SJCRH30 (cell line): ENCODE measurements around the gene HIPK3. TPM values are rescaled to one million over a fixed set of nuclear protein-coding genes. Genes with fewer than 3 reads are reported as not detected.
"Not testable (repeated sequence)": the region's sequence is repeated elsewhere in the genome, so short reads cannot be mapped to it uniquely, and the experiment has no call there.

Source experiments
- DNase-seq, 2 experiments: peaks; one replicate each; pipeline ENCODE4 v3.0.0-alpha.2; 2015 to 2020
- H3K27ac ChIP-seq: fragments of 250-450 bp; sonication (Bioruptor Pico); 2 replicates; pipeline ENCODE4 v1.5.1; 2020; ENCODE audit warnings: mild to moderate bottlenecking, moderate library complexity
- H3K27me3 ChIP-seq: fragments of 250-450 bp; sonication (Bioruptor Pico); 2 replicates; pipeline ENCODE4 v1.5.1; 2020; ENCODE audit warnings: mild to moderate bottlenecking, moderate library complexity
- H3K36me3 ChIP-seq: fragments of 250-450 bp; sonication (Bioruptor Pico); 2 replicates; pipeline ENCODE4 v1.5.1; 2020; ENCODE audit warnings: mild to moderate bottlenecking, moderate library complexity
- H3K4me1 ChIP-seq: fragments of 250-450 bp; sonication (Bioruptor Pico); 2 replicates; pipeline ENCODE4 v1.5.1; 2020; ENCODE audit warnings: mild to moderate bottlenecking, moderate library complexity
- H3K4me3 ChIP-seq: fragments of 250-450 bp; sonication (Bioruptor Pico); 2 replicates; pipeline ENCODE4 v1.5.1; 2020; ENCODE audit warnings: mild to moderate bottlenecking, moderate library complexity
- H3K9me3 ChIP-seq: fragments of 250-450 bp; sonication (Bioruptor Pico); replicated peaks from 2 replicates; pipeline ENCODE4 v1.5.1; 2020; ENCODE audit warnings: mild to moderate bottlenecking, moderate library complexity
- total RNA-seq: library from RNA; depleted of rRNA; stranded (reverse); fragments of >200 nt; shearing (Covaris generic); gene quantifications from 2 replicates; pipeline ENCODE4 v1.2.3, GENCODE V29; 2014

HIPK3 gene
- total RNA-seq, 1 experiment from 2014 or later, result 51.7 TPM

DNA sequence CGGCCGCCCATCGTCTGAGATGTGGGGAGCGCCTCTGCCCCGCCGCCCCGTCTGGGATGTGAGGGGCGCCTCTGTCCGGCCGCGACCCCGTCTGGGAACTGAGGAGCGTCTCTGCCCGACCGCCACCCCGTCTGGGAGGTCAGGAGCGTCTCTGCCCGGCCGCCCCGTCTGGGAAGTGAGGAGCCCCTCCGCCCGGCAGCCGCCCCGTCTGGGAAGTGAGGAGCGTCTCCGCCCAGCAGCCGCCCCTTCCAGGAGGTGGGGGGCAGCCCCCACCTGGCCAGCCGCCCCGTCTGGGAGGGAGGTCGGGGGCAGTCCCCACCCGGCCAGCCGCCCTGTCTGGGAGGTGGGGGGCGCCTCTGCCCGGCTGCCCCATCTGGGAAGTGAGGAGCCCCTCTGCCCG, 13.5 kb upstream of the HIPK3 start:
- H3K27me3 ChIP-seq, H3K27ac ChIP-seq, H3K4me3 ChIP-seq, H3K4me1 ChIP-seq, H3K9me3 ChIP-seq, H3K36me3 ChIP-seq, DNase-seq: not testable (repeated sequence)

DNA sequence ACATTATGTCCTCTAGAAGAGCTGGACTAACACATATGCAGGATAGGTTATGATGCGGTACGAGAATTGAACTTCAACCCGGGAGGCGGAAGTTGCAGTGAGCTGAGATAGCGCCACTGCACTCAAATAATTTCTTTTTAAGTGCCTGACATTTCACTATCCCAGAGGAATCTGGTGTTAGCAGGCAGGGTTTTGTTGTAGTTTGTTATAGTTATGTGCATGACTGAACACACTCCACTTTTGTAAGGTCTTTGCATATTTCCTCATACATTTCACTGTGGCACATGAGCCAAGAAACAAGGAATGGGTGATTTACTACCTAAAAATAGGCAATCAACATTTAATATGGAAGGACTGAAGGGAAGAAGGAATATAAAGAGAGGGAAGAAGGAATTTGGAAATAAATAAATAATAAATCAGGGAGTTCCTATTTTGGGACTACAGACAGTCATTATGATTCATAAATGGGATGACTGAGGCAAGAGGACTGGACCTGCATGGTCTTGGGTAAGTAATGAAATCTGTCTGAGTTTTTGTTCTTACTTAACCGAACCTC, 8.7 kb upstream of the HIPK3 start:
- Histone ChIP-seq H3K9me3 (no peaks in the 10 kb centered on the region), H3K4me1 (no peaks in the 10 kb centered on the region), H3K36me3 (no peaks in the 10 kb centered on the region), H3K27ac (no peak overlapping the region), H3K4me3 (no peak overlapping the region), H3K27me3 (no peaks in the 10 kb centered on the region)
- no peak for DNase-seq

DNA sequence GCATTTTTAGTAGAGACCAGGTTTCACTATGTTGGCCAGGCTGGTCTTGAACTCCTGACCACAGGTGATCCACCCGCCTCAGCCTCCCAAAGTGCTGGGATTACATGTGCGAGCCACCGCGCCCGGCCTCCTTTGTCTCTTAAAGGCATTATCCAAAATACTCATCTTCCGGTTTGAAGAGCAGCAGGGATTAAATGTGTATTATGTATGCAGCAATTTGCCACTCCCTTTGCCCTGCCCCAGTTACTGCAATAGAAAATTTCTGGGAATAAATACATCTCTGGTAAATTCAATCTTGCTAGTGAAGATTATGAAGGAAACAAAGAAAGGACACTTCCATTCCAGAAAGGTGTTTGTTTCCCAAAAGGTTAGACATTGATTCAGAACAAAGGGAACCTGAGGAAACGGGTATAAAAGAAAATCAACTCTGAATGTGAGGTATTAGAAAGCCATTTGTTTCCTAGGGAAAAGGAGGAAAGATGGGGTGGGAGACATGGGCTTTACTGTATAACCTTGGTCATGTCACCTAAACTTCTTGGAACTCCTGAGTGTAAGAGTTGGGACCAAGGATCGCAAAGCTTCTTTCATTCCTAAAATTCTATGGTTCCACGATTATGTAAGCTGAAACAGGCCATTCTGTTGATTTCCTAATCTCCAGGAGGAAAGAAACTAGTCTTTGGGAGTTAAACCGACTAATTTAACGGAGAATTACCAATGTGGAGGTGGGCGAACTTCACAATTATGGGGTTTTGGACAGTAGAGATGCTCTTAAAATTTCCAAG, 959 bp upstream of the HIPK3 start:
- Histone ChIP-seq H3K36me3 (no peaks in the 10 kb centered on the region), H3K4me3 (peak overlapping the region; percentile 98), H3K9me3 (no peaks in the 10 kb centered on the region), H3K27ac (peak overlapping the region; percentile 98), H3K27me3 (no peaks in the 10 kb centered on the region), H3K4me1 (peaks cover 4% of the 10 kb centered on the region; the same call in 1 of the 2 replicates)
- peak; percentile 34 to 56 for DNase-seq

DNA sequence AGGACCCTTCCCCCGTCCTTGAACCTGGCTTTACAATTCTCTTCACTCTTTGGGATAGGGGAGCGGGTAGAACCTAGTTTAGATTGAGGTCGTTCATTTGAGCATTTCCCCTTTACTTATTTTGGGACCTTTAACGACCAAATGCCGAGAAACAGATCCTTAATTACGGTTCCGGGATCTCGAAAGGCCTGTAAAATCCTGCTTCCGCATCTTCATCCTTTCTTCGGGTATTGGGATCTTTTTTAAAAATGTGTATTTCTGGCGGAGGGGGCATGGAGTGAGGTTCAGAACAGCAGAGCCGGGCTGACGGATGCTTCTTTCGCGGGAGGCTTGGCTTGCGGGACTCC, 395 bp upstream of the HIPK3 start:
- H3K9me3 ChIP-seq, result no peaks in the 10 kb centered on the region
- no peaks in the 10 kb centered on the region for H3K27me3 ChIP-seq
- DNase-seq, result no peak
- peaks cover 4% of the 10 kb centered on the region; the same call in 1 of the 2 replicates for H3K4me1 ChIP-seq
- H3K4me3 ChIP-seq, result peak overlapping the region; percentile 98
- no peaks in the 10 kb centered on the region for H3K36me3 ChIP-seq
- peak overlapping the region; percentile 98 for H3K27ac ChIP-seq

DNA sequence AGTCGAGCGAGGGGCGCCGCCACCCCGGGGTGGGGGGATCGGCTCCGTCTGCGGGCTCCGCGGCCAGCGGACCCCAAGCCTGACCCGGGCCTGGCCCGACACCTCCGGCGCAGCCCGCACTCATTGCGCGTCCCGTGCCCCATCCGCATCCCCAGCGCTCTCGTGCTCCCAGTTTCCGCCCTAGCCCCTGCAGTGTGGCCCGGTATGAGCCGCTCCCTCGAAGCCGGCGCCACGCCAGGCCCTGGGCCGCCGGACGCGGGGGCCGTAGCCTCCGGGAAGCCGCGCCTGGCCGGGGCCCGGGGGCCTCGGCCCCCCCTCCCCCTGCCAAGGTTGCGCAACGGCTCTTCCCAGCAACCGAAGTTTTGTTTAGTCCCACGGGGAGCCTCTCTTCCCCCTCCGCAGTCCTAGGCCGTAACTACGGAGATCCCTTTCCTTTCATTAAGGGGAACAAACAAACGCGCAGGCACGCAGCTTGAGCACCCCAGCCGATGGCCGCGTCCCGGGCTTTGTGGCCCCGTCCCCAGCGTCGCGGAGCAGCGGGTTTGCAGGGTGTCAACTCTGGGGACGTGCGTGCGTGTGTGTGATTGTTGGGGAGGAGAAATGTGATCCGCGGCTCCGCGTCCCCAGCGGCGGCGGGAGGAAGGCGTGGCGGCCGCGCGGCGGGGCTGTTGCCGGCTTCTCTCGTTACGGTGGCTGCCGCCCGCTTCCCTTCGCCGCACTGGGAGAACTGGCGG, 883 bp downstream of the HIPK3 start:
- H3K4me3 ChIP-seq, result peak overlapping the region; percentile 98
- DNase-seq, result peak; percentile 79 to 86
- peak overlapping the region; percentile 98 for H3K27ac ChIP-seq
- H3K27me3 ChIP-seq, result no peaks in the 10 kb centered on the region
- no peaks in the 10 kb centered on the region for H3K9me3 ChIP-seq
- H3K36me3 ChIP-seq, result no peaks in the 10 kb centered on the region
- peaks cover 8% of the 10 kb centered on the region for H3K4me1 ChIP-seq

DNA sequence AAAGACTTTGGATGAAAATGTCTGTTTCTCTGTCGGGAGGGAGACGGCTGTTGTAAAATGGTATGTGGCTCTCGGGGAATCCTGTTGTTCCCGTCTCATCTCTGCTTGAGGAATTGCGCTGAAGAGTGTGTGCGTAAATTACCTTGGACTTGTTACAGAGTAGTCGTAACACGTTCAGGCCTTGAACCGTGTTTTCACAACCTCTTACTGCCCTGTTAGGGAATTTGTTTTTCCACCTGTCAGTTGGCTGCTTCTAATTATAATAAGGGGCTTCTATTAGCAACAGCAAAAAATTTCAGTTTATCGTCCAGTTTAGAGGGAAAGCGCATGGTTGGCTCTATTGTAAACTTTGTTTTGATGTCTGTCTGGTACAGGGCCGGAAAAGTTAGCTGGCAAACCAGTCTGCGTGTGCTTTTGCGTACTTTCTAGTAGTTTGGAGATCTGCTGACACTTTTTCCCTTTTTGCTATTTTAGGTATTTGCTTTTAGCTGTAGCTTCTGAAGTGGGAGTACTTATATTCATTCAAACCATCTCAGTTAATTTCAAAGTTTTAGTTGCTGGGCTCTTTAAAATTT, 1.5 kb downstream of the HIPK3 start:
- Histone ChIP-seq H3K4me1 (peaks cover 8% of the 10 kb centered on the region), H3K27ac (peak overlapping the region; percentile 98), H3K9me3 (no peaks in the 10 kb centered on the region), H3K27me3 (no peaks in the 10 kb centered on the region), H3K36me3 (no peaks in the 10 kb centered on the region), H3K4me3 (peak overlapping the region; percentile 98)
- no peak for DNase-seq

DNA sequence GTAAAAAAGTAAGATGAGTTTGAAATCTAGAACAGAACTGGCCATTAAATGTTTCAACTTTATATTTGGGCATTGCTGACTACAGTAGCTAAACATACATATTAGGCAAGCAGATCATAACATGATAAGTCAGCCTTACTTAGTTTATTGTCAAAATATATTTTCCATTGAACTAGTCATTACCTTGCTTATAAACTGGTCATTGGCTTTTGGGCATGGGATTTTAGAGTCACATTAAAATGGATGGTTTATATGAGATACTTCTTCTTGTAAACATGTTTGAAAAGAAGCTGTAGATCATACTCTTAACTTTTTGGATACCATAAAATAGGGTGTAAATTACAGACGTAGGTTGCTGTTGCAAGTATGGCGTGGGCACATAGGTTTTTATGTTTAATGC, 2.7 kb downstream of the HIPK3 start:
- Histone ChIP-seq H3K27ac (no peak overlapping the region), H3K9me3 (no peaks in the 10 kb centered on the region), H3K36me3 (no peaks in the 10 kb centered on the region), H3K4me3 (peak overlapping the region; percentile 23), H3K27me3 (no peaks in the 10 kb centered on the region), H3K4me1 (peaks cover 8% of the 10 kb centered on the region)
- no peak for DNase-seq

DNA sequence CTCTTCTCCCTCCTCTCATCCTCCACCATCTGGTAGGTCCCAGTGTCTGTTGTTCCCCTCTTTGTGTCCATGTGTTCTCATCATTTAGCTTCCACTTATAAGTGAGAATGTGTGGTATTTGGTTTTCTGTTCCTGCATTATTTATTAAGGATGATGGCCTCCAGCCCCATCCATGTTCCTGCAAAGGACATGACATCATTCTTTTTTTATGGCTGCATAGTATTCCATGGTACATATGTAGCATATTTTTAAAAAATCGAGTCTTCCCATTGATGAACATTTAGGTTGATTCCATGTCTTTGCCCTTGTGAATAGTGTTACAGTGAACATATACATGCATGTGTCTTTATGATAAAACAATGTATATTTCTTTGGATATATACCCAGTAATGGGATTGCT, 4.2 kb downstream of the HIPK3 start:
- not testable (repeated sequence) for H3K4me1 ChIP-seq, H3K9me3 ChIP-seq, DNase-seq, H3K27ac ChIP-seq, H3K36me3 ChIP-seq, H3K27me3 ChIP-seq, H3K4me3 ChIP-seq

DNA sequence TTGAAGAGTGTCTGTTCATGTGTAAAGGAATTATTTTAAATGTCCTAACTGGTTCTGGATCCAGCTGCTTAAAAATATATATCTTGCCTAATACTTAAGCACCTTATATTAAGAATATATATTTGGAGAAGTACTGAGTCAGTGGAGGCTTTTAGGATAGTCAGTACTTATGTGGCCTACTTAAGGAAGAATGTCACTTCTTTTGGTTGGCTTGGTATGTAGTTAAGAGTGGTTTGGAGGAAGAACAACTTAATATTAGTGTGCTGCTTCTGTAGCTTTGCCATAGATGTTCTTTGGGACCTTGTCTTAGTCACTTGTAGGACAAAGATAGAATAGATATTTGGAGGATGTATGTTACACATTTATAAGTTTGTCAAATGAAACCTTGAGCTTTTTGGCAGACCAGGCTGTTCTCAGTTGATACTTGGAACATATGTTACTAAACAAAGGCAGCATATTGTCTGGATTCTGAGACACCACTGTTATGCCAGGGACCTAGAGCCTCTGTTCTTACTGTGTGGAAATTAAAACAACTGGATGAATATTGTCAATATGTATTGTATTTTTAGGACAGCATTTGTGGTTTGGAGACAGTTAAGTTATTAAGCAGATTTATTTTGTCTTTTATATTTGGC, 4.9 kb downstream of the HIPK3 start:
- Histone ChIP-seq H3K27ac (no peak overlapping the region), H3K27me3 (no peaks in the 10 kb centered on the region), H3K9me3 (no peaks in the 10 kb centered on the region), H3K4me3 (no peak overlapping the region), H3K4me1 (peaks cover 14% of the 10 kb centered on the region), H3K36me3 (no peaks in the 10 kb centered on the region)
- peak in 1 of 2 experiments; percentile 26 for DNase-seq

DNA sequence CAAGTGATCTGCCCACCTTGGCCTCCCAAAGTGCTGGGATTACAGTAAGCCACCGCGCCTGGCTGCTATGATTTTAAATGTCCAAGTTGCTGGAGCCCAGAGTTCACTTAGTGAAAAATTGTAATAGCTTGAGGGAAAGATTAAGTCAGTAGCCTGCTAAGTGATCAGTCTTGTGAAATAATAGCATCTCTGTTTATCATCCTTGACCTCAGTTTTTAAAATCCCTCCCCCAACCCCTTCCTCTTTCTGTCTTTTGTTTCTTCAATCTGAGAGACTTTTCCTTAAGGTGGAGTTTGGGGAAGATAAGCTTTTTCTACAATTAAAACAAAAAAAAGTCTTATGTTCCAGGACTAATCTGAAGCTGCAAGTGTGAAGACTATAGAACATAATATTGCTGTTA, 6.4 kb downstream of the HIPK3 start:
- no peak for DNase-seq
- Histone ChIP-seq H3K4me3 (no peak overlapping the region), H3K36me3 (no peaks in the 10 kb centered on the region), H3K27me3 (no peaks in the 10 kb centered on the region), H3K9me3 (no peaks in the 10 kb centered on the region), H3K27ac (no peak overlapping the region), H3K4me1 (peaks cover 14% of the 10 kb centered on the region)

DNA sequence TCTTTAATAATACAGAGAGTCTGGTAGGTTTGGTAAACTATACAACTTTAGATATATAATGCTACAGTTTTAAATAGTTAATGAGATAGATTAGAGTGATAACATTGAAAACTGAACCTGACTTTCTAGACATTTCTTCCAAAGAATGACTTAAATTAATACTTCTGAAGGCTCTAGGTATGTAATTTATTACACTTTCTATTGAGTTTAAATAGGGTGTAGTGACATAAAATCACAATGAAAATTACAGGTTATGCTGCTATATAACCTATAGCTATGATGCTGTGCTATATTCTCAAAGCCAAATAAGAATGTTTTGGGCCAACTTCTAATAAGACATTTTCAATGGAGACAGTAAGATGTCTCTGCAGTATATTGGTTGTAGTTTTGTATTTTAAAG, 7.7 kb downstream of the HIPK3 start:
- no peak overlapping the region for H3K27ac ChIP-seq
- no peaks in the 10 kb centered on the region for H3K27me3 ChIP-seq
- H3K4me3 ChIP-seq, result no peak overlapping the region
- no peaks in the 10 kb centered on the region for H3K36me3 ChIP-seq
- no peak for DNase-seq
- no peaks in the 10 kb centered on the region for H3K9me3 ChIP-seq
- H3K4me1 ChIP-seq, result peaks cover 12% of the 10 kb centered on the region

DNA sequence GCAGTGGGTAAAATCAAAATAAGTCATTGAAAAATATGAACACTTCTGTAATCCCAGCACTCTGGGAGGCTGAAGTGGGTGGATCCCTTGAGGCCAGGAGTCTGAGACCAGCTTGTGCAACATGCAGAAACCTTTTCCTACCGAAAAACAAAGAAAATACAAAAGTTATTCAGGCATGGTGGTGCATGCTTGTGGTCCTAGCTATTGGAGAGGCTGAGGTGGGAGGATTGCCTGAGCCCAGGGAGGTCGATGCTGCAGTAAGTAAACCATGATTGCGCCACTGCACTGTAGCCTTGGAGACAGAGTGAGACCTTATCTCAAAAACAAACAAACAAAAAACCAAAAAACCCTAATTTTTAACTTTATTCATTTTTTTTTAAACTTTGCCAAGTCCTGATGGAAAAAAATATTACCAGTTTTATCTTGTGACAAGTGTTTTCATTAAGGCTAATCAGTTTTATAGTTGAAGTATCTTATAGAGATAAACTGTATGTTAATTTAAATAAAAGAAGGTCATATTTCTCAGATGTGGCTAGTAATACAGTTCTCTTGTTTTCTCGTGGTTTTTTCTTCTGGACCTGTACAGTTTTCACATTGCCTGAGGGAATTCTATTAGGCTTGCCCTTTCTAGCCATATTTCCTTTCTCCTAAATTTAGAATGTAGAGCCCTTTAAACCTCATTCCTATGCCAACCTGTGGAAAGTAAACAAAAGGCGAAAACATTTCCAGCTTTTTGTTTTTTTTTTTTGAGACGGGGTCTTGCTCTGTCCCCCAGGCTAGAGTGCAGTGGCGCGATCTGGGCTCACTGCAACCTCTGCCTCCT, 9.4 kb downstream of the HIPK3 start:
- Histone ChIP-seq H3K27me3 (no peaks in the 10 kb centered on the region), H3K4me3 (no peak overlapping the region), H3K27ac (no peak overlapping the region), H3K9me3 (no peaks in the 10 kb centered on the region), H3K36me3 (no peaks in the 10 kb centered on the region), H3K4me1 (peaks cover 10% of the 10 kb centered on the region)
- DNase-seq, result peak in 1 of 2 experiments; percentile 20

DNA sequence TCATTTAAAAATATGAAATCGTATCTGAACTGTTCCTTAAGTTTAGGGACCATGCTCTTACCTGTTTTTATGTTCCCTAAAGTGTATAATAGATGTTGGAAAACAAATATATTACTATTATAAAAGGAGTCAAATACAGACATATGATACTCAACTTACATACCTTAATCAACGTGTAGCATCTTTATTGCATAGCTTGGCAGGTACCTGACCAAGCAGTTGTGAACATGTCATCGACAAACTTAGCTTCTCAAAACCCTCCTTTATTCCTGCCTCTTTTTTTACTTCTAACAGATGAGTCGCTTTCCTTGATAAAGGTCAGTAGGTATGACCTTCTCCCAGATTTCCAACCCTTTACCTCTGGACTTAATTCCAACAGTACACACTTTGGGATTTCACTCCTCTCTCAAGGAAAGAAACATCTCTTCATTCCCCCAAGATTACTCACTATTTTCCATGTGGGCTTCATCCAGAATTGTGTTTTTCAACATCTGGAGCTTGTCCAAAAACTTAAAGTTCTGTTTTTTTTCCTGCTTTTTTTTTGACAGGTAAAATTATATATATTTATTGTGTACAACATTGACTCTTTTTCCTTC, 11.9 kb downstream of the HIPK3 start:
- no peak for DNase-seq
- Histone ChIP-seq H3K9me3 (no peaks in the 10 kb centered on the region), H3K27ac (no peak overlapping the region), H3K36me3 (no peaks in the 10 kb centered on the region), H3K4me3 (no peak overlapping the region), H3K4me1 (0 out of 2 replicates have a peak, but pooled peaks cover 5% of the 10 kb centered on the region), H3K27me3 (no peaks in the 10 kb centered on the region)

DNA sequence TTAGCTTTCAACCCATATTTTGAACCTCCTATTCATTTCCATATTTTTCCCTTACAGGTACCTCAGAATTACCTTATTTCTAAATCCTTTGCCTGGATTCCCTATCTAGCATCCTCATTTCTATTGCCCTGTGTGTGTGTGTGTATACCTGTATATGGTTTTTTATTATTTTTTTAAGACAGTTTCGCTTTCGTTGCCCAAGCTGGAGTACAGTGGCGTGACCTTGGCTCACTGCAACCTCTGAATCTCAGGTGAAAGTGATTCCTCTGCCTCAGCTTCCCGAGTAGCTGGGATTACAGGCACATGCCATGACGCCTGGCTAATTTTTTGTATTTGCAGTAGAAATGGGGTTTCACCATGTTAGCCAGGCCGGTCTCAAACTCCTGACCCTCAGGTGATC, 12.6 kb downstream of the HIPK3 start:
- no peaks in the 10 kb centered on the region for H3K9me3 ChIP-seq
- H3K4me1 ChIP-seq, result 0 out of 2 replicates have a peak, but pooled peaks cover 5% of the 10 kb centered on the region
- no peak overlapping the region for H3K4me3 ChIP-seq
- H3K36me3 ChIP-seq, result no peaks in the 10 kb centered on the region
- DNase-seq, result no peak
- no peak overlapping the region for H3K27ac ChIP-seq
- no peaks in the 10 kb centered on the region for H3K27me3 ChIP-seq
